Gastrocnemius medialis (tissue), 4 donors: Measurements from ENCODE around the gene UCK1. TPM values are rescaled to one million over a fixed set of nuclear protein-coding genes. Genes with fewer than 3 reads are reported as not detected.

Experiments
- ATAC-seq, 2 donors: fragments of 150-250 bp; one replicate each; pipeline ENCODE4 v1.9.1; 2016
- DNase-seq, 2 donors: peaks; one replicate each; pipeline ENCODE4 v3.0.0-alpha.2; 2019
- H3K27ac ChIP-seq, 4 donors: fragments of 200-600 bp; sonication (generic); 1 replicate in 1 of 4; 2 replicates in 3 of 4; pipeline ENCODE4 v1.5.1; 2016 to 2018; ENCODE audit warnings: mild to moderate bottlenecking in 2 of 4, moderate library complexity in 1 of 4
- H3K27me3 ChIP-seq, 3 donors: fragments of 200-600 bp; sonication (generic) in 2 of 3; 1 replicate in 1 of 3; 2 replicates in 2 of 3; pipeline versions ENCODE4 v1.5.1 to v1.6.0; 2016 to 2019; ENCODE audit warnings: mild to moderate bottlenecking in 1 of 3, moderate library complexity in 1 of 3
- H3K36me3 ChIP-seq, 2 donors: fragments of 200-600 bp; sonication (generic) in 1 of 2; one replicate each; pipeline ENCODE4 v1.5.1; 2017 to 2018
- H3K4me1 ChIP-seq, 2 donors: fragments of 200-600 bp; sonication (generic) in 1 of 2; one replicate each; pipeline ENCODE4 v1.5.1; 2016 to 2017; ENCODE audit warnings: mild to moderate bottlenecking in 2 of 2
- H3K4me3 ChIP-seq, 4 donors: fragments of 200-600 bp; sonication (generic) in 3 of 4; 1 replicate in 1 of 4; 2 replicates in 3 of 4; pipeline ENCODE4 v1.5.1; 2016 to 2019; ENCODE audit warnings: mild to moderate bottlenecking in 2 of 4
- H3K9me3 ChIP-seq, 3 donors: fragments of 200-600 bp; sonication (generic) in 2 of 3; 1 replicate in 1 of 3; 2 replicates in 2 of 3; pipeline ENCODE4 v1.5.1; 2016 to 2019
- POLR2A ChIP-seq, 2 donors: fragments of 450-650 bp; IDR thresholded peaks; one replicate each; pipeline ENCODE4 v1.6.1; 2017; ENCODE audit warnings: antibody characterized with exemption in 2 of 2, mild to moderate bottlenecking in 2 of 2, moderate library complexity in 2 of 2
- in situ Hi-C, 4 donors: fragments of 200-750 bp; cut with MboI; loops; one replicate each; pipeline versions ENCODE4 v1.15.0 to v1.8.0; 2017; ENCODE audit warnings: low sequenced_read_pairs in 4 of 4
- intact Hi-C: fragments of 100-400 bp; cut with DNase I; formaldehyde crosslinking; loops from one replicate; pipeline ENCODE4 v1.15.1; 2023; ENCODE audit warnings: low total_unique reads
- total RNA-seq, 4 donors: library from RNA; depleted of rRNA; stranded (reverse); fragments of >200 nt; gene quantifications; one replicate each; pipeline versions ENCODE4 v1.1.0 to v1.2.3, GENCODE V29; 2016
- TF ChIP-seq, protein P1 (sequence below), 5 experiments: fragments of 450-650 bp in 3 of 5; fragments of 200-600 bp in 2 of 5; sonication (generic) in 2 of 5; IDR thresholded peaks in 4 of 5; conservative IDR thresholded peaks in 1 of 5; 1 replicate in 4 of 5; 2 replicates in 1 of 5; pipeline ENCODE4 v1.5.1; 2016 to 2019; ENCODE audit warnings: antibody characterized with exemption in 5 of 5, mild to moderate bottlenecking in 3 of 5, moderate library complexity in 3 of 5

Gene UCK1
- total RNA-seq, 4 donors from 2014 or later = 39.7 to 86.9 (median 43.9) TPM

DNA sequence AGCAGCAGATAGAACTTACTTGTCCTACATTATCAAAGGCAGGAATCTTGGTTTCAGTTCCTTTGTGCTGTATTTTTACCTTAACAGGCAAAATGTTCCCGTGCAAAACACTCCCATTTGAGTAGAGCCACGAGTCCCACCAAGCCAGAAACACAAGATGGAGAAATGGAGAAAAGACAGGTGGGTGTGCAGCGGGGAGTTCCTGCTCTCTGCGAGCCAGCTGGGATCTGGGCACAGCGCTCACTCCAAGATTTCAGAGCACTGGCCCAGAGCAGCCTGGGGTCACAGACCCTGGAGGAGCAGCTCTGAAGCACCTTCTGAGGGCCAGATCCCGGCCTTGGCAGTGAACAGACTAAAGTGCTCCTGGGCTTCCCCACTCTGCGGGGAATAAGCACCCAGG, 2.9 kb downstream of the UCK1 start:
- DNase-seq (no peak), ATAC-seq (no peak)
- peaks cover 13 to 14% of the 10 kb centered on the region in 2 donors for H3K4me1 ChIP-seq
- in situ Hi-C loops (no loop called here), intact Hi-C loops (no loop called here)
- peaks cover 0 to 66% of the 10 kb centered on the region in 2 donors for H3K36me3 ChIP-seq
- no peak overlapping the region for H3K27ac ChIP-seq
- no peak overlapping the region for H3K4me3 ChIP-seq
- no peaks in the 10 kb centered on the region for H3K9me3 ChIP-seq
- H3K27me3 ChIP-seq = no peaks in the 10 kb centered on the region
- TF ChIP-seq, protein P1, sequence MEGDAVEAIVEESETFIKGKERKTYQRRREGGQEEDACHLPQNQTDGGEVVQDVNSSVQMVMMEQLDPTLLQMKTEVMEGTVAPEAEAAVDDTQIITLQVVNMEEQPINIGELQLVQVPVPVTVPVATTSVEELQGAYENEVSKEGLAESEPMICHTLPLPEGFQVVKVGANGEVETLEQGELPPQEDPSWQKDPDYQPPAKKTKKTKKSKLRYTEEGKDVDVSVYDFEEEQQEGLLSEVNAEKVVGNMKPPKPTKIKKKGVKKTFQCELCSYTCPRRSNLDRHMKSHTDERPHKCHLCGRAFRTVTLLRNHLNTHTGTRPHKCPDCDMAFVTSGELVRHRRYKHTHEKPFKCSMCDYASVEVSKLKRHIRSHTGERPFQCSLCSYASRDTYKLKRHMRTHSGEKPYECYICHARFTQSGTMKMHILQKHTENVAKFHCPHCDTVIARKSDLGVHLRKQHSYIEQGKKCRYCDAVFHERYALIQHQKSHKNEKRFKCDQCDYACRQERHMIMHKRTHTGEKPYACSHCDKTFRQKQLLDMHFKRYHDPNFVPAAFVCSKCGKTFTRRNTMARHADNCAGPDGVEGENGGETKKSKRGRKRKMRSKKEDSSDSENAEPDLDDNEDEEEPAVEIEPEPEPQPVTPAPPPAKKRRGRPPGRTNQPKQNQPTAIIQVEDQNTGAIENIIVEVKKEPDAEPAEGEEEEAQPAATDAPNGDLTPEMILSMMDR (IDR thresholded peaks at IDR 0.05 in 4 of 5, conservative IDR thresholded peaks at IDR 0.05 in 1 of 5) = no peak
- no peak for TF ChIP-seq POLR2A (IDR thresholded peaks at IDR 0.05)

DNA sequence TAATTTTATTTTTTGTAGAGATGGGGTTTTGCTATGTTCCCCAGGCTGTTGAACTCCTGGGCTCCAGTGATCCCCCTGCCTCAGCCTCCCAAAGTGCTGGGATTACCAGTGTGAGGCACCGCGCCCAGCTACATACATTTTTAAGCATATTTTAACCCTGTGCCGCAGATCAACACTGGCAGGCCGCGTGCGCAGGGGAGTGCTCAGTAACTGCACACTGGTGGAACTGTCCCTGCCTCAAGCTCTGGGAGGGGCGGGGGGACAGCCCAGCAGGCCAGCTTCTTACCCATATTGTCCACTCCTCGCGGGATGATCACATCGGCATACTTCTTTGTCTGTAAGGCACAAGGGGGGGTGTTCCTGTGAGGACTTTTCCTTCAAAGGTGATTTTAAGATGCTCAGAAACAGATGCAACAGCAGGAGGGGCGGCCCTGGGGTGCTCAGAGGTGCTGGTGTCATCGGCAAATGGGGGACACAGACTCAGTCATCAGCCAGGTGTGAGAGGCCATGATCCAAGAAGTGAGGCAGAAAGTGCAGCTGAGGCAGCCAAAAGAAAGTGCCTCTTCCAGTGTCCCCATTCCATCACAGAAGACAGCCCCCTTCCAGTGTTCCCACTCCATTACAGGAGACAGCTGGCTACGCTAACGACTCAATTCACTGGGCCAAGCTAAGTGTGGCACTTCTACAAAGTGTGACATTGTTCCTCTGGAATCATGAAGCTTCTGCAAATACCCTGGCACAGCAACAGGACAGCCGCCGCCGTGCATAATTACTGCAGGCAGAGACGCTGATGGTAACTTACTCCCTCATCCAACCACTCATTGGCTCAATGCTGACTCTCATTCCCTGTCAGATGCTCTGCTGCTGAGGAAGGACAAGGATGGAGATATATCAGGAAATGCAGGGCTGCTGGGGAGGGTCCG, 5.2 kb downstream of the UCK1 start:
- Histone ChIP-seq H3K4me3 (no peak overlapping the region), H3K27ac (no peak overlapping the region), H3K27me3 (no peaks in the 10 kb centered on the region), H3K9me3 (no peaks in the 10 kb centered on the region), H3K36me3 (peaks cover 0 to 89% of the 10 kb centered on the region in 2 donors), H3K4me1 (peaks cover 9 to 10% of the 10 kb centered on the region in 2 donors)
- intact Hi-C loops (no loop called here), in situ Hi-C loops (no loop called here)
- no peak for ATAC-seq
- no peak for TF ChIP-seq POLR2A (IDR thresholded peaks at IDR 0.05)
- TF ChIP-seq, protein P1 (IDR thresholded peaks at IDR 0.05 in 4 of 5, conservative IDR thresholded peaks at IDR 0.05 in 1 of 5) = no peak
- DNase-seq = no peak

DNA sequence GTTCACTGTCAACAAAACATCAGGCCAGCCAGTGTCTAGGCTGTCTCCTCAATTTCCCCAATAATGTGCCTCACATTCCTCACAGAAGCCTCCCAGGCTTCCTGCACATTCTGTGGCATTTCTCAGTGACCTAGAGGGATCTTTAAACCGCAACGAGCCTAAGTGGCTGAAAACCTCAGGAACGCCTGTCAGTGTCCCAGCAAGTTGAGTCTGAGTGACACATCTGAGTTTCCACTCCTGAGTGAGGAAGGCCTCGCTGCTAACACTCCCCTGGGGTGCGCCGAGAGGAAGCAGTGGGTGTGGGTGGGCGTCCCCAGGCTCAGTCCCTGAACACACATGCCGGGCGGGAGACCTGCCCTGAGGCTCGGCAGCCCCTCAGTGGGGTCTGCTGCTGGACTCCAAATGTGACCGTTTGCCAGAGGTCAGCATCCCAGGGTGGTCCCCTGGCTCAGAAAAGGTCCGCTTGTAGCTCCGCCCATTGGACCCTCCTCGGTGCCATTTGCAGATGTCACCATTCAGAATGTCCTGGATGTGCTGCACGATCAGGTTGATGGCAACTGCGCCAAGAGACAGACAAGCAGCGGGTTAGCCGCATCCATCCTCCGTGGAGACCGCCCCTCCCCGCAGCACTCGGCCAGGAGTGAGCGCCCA, 6.3 kb downstream of the UCK1 start:
- peaks cover 1 to 2% of the 10 kb centered on the region in 2 donors for H3K4me1 ChIP-seq
- H3K4me3 ChIP-seq = no peak overlapping the region
- ATAC-seq (no peak), DNase-seq (no peak)
- H3K36me3 ChIP-seq = peaks cover 0 to 99% of the 10 kb centered on the region in 2 donors
- TF ChIP-seq, protein P1 (IDR thresholded peaks at IDR 0.05 in 4 of 5, conservative IDR thresholded peaks at IDR 0.05 in 1 of 5) = no peak
- TF ChIP-seq POLR2A (IDR thresholded peaks at IDR 0.05) = no peak
- intact Hi-C loops (no loop called here), in situ Hi-C loops (no loop called here)
- H3K9me3 ChIP-seq = no peaks in the 10 kb centered on the region
- H3K27me3 ChIP-seq = no peaks in the 10 kb centered on the region
- no peak overlapping the region for H3K27ac ChIP-seq

DNA sequence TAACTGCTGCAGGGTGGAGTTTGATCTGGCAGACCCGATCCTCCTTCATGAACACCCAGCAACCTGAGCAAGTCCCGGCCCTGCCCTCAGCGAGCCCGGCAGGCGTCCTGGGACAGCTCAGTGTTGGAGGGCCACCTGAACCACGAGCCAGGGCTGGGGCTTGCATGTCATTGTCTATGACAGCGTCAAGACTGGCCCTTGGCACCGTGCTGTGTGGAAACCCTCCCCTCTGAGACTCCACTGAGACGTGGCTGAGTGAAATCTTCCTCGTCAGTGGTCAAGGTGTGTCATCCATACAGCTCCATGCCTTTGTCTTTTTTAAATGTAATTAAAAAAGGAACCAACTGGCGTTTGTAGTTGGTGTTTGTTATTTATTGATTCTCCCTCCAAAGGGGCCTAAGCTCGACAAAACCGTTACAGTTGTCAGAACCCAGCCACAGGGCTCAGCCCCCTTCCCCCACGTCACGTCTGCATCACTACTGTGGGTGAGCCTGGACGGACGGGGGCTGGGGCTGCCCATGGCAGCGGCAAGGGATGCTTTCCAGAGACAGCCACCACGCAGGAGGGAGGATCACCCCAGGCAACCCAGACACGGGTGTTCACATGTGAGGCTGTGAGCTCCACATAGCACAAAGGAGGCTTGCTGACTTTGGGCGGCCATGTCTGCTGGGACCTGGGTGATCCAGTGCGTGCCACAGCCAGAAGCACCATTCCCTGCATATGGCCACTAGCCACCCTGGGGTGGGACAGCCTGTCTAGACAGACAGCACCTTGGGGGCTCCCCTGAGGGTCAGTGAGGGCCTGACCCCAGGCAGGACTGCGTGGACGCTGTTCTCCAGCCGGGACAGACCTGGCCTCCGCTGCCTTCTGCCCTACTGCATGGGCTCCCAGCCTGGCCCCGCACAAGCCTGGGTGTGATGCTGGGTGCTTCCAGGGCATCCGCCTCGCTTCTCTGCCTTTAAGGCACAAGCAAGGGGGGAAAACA, 7.3 kb downstream of the UCK1 start:
- no peaks in the 10 kb centered on the region for H3K9me3 ChIP-seq
- intact Hi-C loops = no loop called here
- no peaks in the 10 kb centered on the region for H3K27me3 ChIP-seq
- no peak overlapping the region for H3K27ac ChIP-seq
- DNase-seq = no peak
- ATAC-seq = no peak
- in situ Hi-C loops = no loop called here
- H3K4me1 ChIP-seq = peaks cover 0 to under 1% of the 10 kb centered on the region in 2 donors
- no peak for TF ChIP-seq POLR2A (IDR thresholded peaks at IDR 0.05)
- TF ChIP-seq, protein P1 (IDR thresholded peaks at IDR 0.05 in 4 of 5, conservative IDR thresholded peaks at IDR 0.05 in 1 of 5) = no peak
- peaks cover 0 to 99% of the 10 kb centered on the region in 2 donors for H3K36me3 ChIP-seq
- no peak overlapping the region for H3K4me3 ChIP-seq
